Caco-2 (cell line): ENCODE measurements around the gene GRN. TPM values are rescaled to one million over a fixed set of nuclear protein-coding genes. Genes with fewer than 3 reads are reported as not detected.

Source experiments
- BruUV-seq: library from RNA; stranded (reverse); fragments of 400-500 nt; replicated peaks from 2 replicates; lab custom pipeline; 2021; lab: Mats Ljungman, UMichigan
- CTCF ChIA-PET: fragments of 300-600 bp; sonication (Branson Sonifier 250); formaldehyde crosslinking; loops from one replicate; lab custom pipeline; 2022; ENCODE audit warnings: antibody characterized with exemption; lab: Charles Lee
- POLR2A ChIA-PET: fragments of 300-600 bp; sonication (Branson Sonifier 250); formaldehyde crosslinking; loops from one replicate; lab custom pipeline; 2022; ENCODE audit warnings: antibody characterized with exemption; lab: Charles Lee
- DNase-seq, 2 experiments: peaks; one replicate each; pipeline versions ENCODE4 v3.0.0 to v3.0.0-alpha.2; 2020 to 2022
- H3K27me3 ChIP-seq: replicated peaks from 2 replicates; pipeline ENCODE4 v1.6.0; 2011; ENCODE audit warnings: low read length; ENCODE audit not compliant: control insufficient read depth, insufficient read depth
- H3K36me3 ChIP-seq: 2 replicates; pipeline ENCODE4 v1.5.1; 2011; ENCODE audit warnings: low read length; ENCODE audit not compliant: control insufficient read depth, insufficient read depth
- H3K4me1 ChIP-seq: fragments of 250-450 bp; sonication (Bioruptor Pico); 2 replicates; pipeline ENCODE4 v1.5.1; 2020; ENCODE audit warnings: mild to moderate bottlenecking
- H3K4me3 ChIP-seq: 2 replicates; pipeline ENCODE4 v1.5.1; 2011; ENCODE audit warnings: low read depth, mild to moderate bottlenecking, control low read depth, low read length
- H3K9me3 ChIP-seq: fragments of 250-450 bp; sonication (Bioruptor Pico); 2 replicates; pipeline ENCODE4 v1.5.1; 2020; ENCODE audit warnings: mild to moderate bottlenecking, moderate library complexity
- H3K27ac Mint-ChIP-seq: one replicate; pipeline ENCODE4 v1.8.0; 2022; ENCODE audit warnings: mixed read lengths; ENCODE audit not compliant: unreplicated experiment
- H3K27me3 Mint-ChIP-seq: one replicate; pipeline ENCODE4 v1.8.0; 2022; ENCODE audit warnings: mixed read lengths; ENCODE audit not compliant: insufficient read depth, unreplicated experiment
- H3K36me3 Mint-ChIP-seq: one replicate; pipeline ENCODE4 v1.8.0; 2022; ENCODE audit warnings: mild to moderate bottlenecking, mixed read lengths; ENCODE audit not compliant: insufficient read depth, unreplicated experiment
- H3K4me1 Mint-ChIP-seq: one replicate; pipeline ENCODE4 v1.8.0; 2022; ENCODE audit warnings: low read depth, mixed read lengths; ENCODE audit not compliant: unreplicated experiment
- H3K4me3 Mint-ChIP-seq: one replicate; pipeline ENCODE4 v1.8.0; 2022; ENCODE audit warnings: mild to moderate bottlenecking, moderate library complexity, mixed read lengths; ENCODE audit not compliant: unreplicated experiment
- H3K9me3 Mint-ChIP-seq: one replicate; pipeline ENCODE4 v1.8.0; 2022; ENCODE audit warnings: mixed read lengths; ENCODE audit not compliant: unreplicated experiment
- intact Hi-C: fragments of 100-400 bp; cut with micrococcal nuclease; formaldehyde crosslinking; loops from one replicate; pipeline ENCODE4 v1.10.0; 2022; ENCODE audit not compliant: unreplicated experiment
- total RNA-seq: library from RNA; stranded (reverse); gene quantifications from 2 replicates; pipeline ENCODE4 v1.2.3, GENCODE V29; 2022
- TF ChIP-seq, protein P1 (sequence below), 2 experiments: fragments of 200-600 bp in 1 of 2; IDR thresholded peaks; 1 replicate in 1 of 2; 2 replicates in 1 of 2; pipeline versions ENCODE4 v1.5.1 to v1.8.0; 2011 to 2022; ENCODE audit warnings: antibody characterized with exemption in 1 of 2, control low read depth in 1 of 2, inconsistent platforms in 1 of 2, low read depth in 1 of 2, low read length in 1 of 2, mild to moderate bottlenecking in 1 of 2, moderate library complexity in 1 of 2; ENCODE audit not compliant: insufficient read depth in 1 of 2, severe bottlenecking in 1 of 2, unreplicated experiment in 1 of 2

GRN gene
- total RNA-seq, 1 experiment from 2014 or later, result 167 TPM

DNA sequence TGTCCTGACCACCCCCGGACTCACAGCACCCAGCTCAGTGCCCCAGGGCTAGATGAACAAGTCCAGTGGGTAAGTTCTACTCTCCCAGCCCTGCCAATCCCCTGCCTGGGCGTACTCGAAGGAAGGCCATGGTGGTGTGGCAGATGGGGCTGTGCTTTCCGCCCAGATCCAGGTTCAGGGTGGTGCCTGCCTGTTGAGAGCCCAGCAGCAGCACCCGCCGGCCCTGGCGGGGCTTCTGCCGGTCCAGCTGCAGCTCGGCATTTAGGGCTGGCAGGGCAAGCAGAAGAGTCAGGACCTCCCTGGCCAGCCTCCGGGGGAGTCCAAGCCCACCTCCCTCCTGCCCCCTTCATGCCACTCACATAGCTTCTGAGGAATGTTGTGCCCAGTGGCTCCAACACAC lies 34.8 kb downstream of the GRN start:
- H3K9me3 Mint-ChIP-seq, result no peaks in the 10 kb centered on the region
- no peak overlapping the region for H3K4me3 ChIP-seq
- no peaks in the 10 kb centered on the region for H3K4me1 Mint-ChIP-seq
- no peaks in the 10 kb centered on the region for H3K36me3 ChIP-seq
- TF ChIP-seq, protein P1, sequence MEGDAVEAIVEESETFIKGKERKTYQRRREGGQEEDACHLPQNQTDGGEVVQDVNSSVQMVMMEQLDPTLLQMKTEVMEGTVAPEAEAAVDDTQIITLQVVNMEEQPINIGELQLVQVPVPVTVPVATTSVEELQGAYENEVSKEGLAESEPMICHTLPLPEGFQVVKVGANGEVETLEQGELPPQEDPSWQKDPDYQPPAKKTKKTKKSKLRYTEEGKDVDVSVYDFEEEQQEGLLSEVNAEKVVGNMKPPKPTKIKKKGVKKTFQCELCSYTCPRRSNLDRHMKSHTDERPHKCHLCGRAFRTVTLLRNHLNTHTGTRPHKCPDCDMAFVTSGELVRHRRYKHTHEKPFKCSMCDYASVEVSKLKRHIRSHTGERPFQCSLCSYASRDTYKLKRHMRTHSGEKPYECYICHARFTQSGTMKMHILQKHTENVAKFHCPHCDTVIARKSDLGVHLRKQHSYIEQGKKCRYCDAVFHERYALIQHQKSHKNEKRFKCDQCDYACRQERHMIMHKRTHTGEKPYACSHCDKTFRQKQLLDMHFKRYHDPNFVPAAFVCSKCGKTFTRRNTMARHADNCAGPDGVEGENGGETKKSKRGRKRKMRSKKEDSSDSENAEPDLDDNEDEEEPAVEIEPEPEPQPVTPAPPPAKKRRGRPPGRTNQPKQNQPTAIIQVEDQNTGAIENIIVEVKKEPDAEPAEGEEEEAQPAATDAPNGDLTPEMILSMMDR (IDR thresholded peaks at IDR 0.05; ENCODE audit: insufficient read depth in 1 of 2, low read depth in 1 of 2, low read length in 1 of 2, severe bottlenecking in 1 of 2, unreplicated experiment in 1 of 2), result no peak
- no peak for DNase-seq
- peaks cover 10% of the 10 kb centered on the region for H3K27me3 Mint-ChIP-seq
- H3K4me3 Mint-ChIP-seq, result no peak overlapping the region
- H3K4me1 ChIP-seq, result no peaks in the 10 kb centered on the region
- ChIA-PET CTCF (interaction anchor here (0.5 to 0.6 kb wide), 2 partner anchors 180 to 291 kb away, joined by 4 read pairs; partner anchors contain the start of gene ATXN7L3), POLR2A (no interaction called here)
- no peak overlapping the region for H3K27ac Mint-ChIP-seq
- intact Hi-C loops, result no loop called here
- H3K9me3 ChIP-seq, result no peaks in the 10 kb centered on the region
- H3K36me3 Mint-ChIP-seq, result no peaks in the 10 kb centered on the region
- no peaks in the 10 kb centered on the region for H3K27me3 ChIP-seq
- BruUV-seq, result no TSS peak

DNA sequence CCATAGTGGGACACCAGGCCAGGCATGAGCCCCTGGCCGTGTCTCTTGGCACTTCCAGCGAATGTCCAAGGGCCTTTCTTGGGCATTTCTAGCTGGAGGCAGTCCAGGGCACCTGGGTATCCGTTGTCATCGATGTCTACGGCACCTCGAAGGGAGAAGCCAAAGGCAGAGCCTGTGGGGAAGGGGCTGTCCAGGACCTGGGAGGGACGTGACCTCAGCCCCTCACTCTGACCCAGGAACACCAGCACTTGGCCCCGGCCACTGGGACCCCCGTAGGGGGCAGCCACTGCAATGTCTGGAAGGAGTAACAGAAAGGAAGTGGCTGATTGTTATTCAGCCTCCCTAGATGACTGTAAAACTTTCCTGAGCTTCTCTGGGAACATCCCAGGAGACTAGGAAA lies 35.7 kb downstream of the GRN start:
- no TSS peak for BruUV-seq
- no peaks in the 10 kb centered on the region for H3K4me1 ChIP-seq
- H3K9me3 ChIP-seq, result no peaks in the 10 kb centered on the region
- H3K4me3 ChIP-seq, result no peak overlapping the region
- Mint-ChIP-seq H3K27me3 (peaks cover 10% of the 10 kb centered on the region), H3K4me3 (no peak overlapping the region), H3K4me1 (no peaks in the 10 kb centered on the region), H3K27ac (no peak overlapping the region), H3K36me3 (no peaks in the 10 kb centered on the region), H3K9me3 (no peaks in the 10 kb centered on the region)
- H3K36me3 ChIP-seq, result no peaks in the 10 kb centered on the region
- ChIA-PET POLR2A (no interaction called here), CTCF (no interaction called here)
- no peak for DNase-seq
- intact Hi-C loops, result no loop called here
- TF ChIP-seq, protein P1 (IDR thresholded peaks at IDR 0.05; ENCODE audit: insufficient read depth in 1 of 2, low read depth in 1 of 2, low read length in 1 of 2, severe bottlenecking in 1 of 2, unreplicated experiment in 1 of 2), result no peak
- no peaks in the 10 kb centered on the region for H3K27me3 ChIP-seq

DNA sequence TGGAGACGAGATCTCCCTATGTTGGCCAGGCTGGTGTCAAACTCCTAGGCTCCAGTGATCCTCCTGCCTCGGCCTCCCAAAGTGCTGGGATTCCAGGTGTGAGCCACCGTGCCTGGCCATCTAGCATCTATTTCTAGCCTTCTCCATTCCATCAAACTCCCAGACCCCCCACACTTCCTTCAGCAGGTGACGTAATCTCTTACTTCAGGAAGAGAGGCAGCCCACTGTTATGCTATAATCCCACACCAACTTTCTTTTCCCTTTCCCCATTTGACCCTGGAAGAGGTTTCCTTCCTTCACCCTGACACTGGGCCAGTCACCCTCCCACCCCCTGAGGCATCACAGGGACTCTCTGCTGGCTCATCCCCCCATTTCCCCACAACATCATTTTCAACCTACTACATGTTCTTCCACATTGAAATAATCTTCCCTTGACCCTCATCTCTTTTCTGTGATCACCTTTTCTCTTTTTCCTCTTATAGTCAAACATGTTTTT lies 36.8 kb downstream of the GRN start:
- Histone ChIP-seq H3K27me3 (no peaks in the 10 kb centered on the region), H3K4me3 (no peak overlapping the region), H3K36me3 (no peaks in the 10 kb centered on the region), H3K9me3 (no peaks in the 10 kb centered on the region), H3K4me1 (no peaks in the 10 kb centered on the region)
- H3K27me3 Mint-ChIP-seq, result peaks cover 10% of the 10 kb centered on the region
- BruUV-seq, result no TSS peak
- H3K27ac Mint-ChIP-seq, result no peak overlapping the region
- ChIA-PET POLR2A (no interaction called here), CTCF (interaction anchor here (0.7 kb wide), 1 partner anchor 248 kb away, joined by 3 read pairs; no protein-coding TSS in a partner anchor)
- no peaks in the 10 kb centered on the region for H3K9me3 Mint-ChIP-seq
- no peaks in the 10 kb centered on the region for H3K4me1 Mint-ChIP-seq
- intact Hi-C loops, result no loop called here
- DNase-seq, result no peak
- TF ChIP-seq, protein P1 (IDR thresholded peaks at IDR 0.05; ENCODE audit: insufficient read depth in 1 of 2, low read depth in 1 of 2, low read length in 1 of 2, severe bottlenecking in 1 of 2, unreplicated experiment in 1 of 2), result no peak
- H3K36me3 Mint-ChIP-seq, result no peaks in the 10 kb centered on the region
- no peak overlapping the region for H3K4me3 Mint-ChIP-seq
